Measurements from ENCODE around the gene PGM5.
A peak's percentile ranks its signal among the peaks of the same experiment; 100 is the strongest.
"Not testable (repeated sequence)": the region's sequence is repeated elsewhere in the genome, so short reads cannot be mapped to it uniquely, and the experiment has no call there.

PGM5 gene

GRCh38 chr9:68383894-68384293 lies 27.5 kb downstream of the PGM5 start:
- not testable (repeated sequence) for DNase-seq

- not testable (repeated sequence) for DNase-seq
These were observed 33.1 kb downstream of the PGM5 start for GRCh38 chr9:68389558-68389957.

GRCh38 chr9:68390737-68391136 lies 34.3 kb downstream of the PGM5 start:
- DNase-seq: not testable (repeated sequence)

GRCh38 chr9:68396411-68397094 lies 40.1 kb downstream of the PGM5 start:
- DNase-seq: not testable (repeated sequence)

GRCh38 chr9:68397095-68397423 lies 40.6 kb downstream of the PGM5 start:
- peak; percentile 61 for DNase-seq

GRCh38 chr9:68397796-68398195 lies 41.4 kb downstream of the PGM5 start:
- DNase-seq: not testable (repeated sequence)

GRCh38 chr9:68398324-68398723 lies 41.9 kb downstream of the PGM5 start:
- not testable (repeated sequence) for DNase-seq

- not testable (repeated sequence) for DNase-seq
These were observed 48.2 kb downstream of the PGM5 start for GRCh38 chr9:68404421-68405185.

- DNase-seq: not testable (repeated sequence)
These were observed 55.5 kb downstream of the PGM5 start for GRCh38 chr9:68411865-68412264.

GRCh38 chr9:68412754-68413153 lies 56.3 kb downstream of the PGM5 start:
- not testable (repeated sequence) for DNase-seq

GRCh38 chr9:68415065-68415464 lies 58.7 kb downstream of the PGM5 start:
- not testable (repeated sequence) for DNase-seq

GRCh38 chr9:68416936-68417564 lies 60.6 kb downstream of the PGM5 start:
- DNase-seq: no peak

- DNase-seq: no peak
These were observed 61.4 kb downstream of the PGM5 start for GRCh38 chr9:68417762-68418161.

GRCh38 chr9:68418259-68418845 lies 61.9 kb downstream of the PGM5 start:
- DNase-seq: no peak

- DNase-seq: no peak
These were observed 63.5 kb downstream of the PGM5 start for GRCh38 chr9:68419901-68420300.

GRCh38 chr9:68426755-68427154 lies 70.3 kb downstream of the PGM5 start:
- no peak for DNase-seq

- DNase-seq: no peak
These were observed 71.0 kb downstream of the PGM5 start for GRCh38 chr9:68427216-68427977.

GRCh38 chr9:68428481-68428880 lies 72.1 kb downstream of the PGM5 start:
- no peak for DNase-seq

- no peak for DNase-seq
These were observed 73.2 kb downstream of the PGM5 start for GRCh38 chr9:68429631-68430030.

GRCh38 chr9:68431307-68431706 lies 74.9 kb downstream of the PGM5 start:
- DNase-seq: no peak

GRCh38 chr9:68433531-68434110 lies 77.2 kb downstream of the PGM5 start:
- no peak for DNase-seq

GRCh38 chr9:68437785-68438184 lies 81.4 kb downstream of the PGM5 start:
- no peak for DNase-seq

Measured in fibroblast of skin of right quadriceps (primary cell).